Middle frontal gyrus (tissue), 1 donor: ENCODE data around the gene TCERG1L.
"Not testable (repeated sequence)": the region's sequence is repeated elsewhere in the genome, so short reads cannot be mapped to it uniquely, and the experiment has no call there.

ENCODE experiments used
- DNase-seq: peaks from one replicate; pipeline ENCODE4 v3.0.0-alpha.2; 2015; ENCODE audit warnings: low spot score; ENCODE audit errors: extremely low spot score

Gene TCERG1L

DNA sequence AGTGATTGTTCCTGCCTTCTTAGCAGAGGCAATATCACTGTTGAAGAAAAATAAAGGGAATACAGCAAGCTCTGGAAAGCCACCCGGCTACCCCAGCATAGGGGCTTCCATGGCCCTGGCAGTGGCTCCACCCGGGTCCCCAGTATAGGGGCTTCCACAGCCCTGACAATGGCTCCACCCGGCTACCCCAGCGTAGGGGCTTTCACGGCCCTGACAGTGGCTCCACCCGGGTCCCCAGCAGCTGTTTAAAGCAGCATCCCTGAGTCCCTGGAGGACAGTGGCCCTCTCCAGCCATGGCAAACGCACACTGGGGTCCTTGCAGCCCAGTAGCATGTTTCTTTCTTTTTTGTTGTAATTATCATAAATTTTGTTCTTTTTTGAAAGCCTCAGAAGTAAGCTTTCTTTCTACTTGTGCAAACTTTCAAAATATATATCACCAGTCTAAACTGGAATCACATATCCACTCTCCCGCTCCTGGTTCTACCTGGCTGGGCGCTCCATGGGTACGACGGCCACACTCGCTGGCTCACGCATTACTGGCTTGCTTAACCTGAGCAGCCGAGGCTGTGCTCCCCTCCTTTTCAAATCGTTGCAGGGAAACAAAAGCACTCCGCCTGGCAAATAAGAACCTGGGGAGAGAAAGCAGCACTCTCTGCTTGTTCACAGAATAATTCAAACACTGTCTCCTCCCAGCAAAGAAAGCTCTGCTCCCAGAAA lies 62.1 kb downstream of the TCERG1L start:
- no peak for DNase-seq

DNA sequence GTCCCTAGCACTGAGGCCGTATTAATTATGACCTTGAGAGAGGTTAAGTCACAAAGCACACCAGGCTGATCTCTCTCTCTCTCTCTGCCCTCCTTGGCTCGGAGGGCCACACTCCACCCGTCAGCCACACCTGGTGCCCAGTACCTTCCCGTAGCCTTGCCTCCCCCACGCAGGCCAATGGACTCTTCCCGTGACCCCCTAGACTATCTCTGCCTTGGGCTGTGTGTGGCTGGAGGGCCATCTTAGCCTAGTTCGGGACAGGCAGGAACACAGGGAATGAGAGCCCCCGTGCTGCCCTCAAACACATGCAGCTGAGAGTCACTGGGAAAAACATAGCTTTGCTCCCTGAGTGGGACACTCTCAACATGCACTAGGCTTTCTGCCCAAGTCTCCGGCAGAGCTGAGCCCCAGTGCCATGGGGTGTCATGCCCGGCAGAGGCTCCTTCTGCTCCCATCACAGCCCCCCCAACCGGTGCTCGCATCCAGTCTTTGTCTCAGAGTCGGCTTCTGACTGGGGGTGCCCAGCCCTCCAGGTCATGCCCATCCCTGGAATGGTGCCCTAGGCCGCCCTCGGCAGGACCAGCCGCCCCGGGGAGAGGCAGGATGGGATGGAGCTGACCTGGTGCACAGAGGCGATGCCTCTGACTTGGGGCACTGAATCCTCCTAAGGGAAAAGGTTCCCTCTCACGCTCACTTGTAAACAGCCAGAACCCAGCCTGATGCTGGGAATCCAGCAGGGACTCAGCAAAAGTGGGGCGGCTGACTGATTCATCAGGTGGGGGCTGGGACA lies 63.0 kb downstream of the TCERG1L start:
- DNase-seq = no peak

DNA sequence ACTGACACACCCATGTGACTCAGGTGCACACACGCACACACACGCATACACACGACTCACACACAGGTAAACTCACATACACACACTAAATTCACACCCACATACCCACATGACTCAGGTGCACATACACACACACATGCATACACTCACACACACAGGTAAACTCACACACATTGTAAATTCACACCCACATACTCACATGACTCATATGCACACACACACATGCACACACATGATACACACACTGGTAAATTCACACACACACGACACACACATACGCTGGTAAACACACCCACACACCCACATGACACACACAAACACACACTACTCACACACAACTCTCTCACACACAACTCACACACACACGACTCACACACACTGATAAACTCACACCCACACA lies 63.6 kb downstream of the TCERG1L start:
- DNase-seq = no peak

DNA sequence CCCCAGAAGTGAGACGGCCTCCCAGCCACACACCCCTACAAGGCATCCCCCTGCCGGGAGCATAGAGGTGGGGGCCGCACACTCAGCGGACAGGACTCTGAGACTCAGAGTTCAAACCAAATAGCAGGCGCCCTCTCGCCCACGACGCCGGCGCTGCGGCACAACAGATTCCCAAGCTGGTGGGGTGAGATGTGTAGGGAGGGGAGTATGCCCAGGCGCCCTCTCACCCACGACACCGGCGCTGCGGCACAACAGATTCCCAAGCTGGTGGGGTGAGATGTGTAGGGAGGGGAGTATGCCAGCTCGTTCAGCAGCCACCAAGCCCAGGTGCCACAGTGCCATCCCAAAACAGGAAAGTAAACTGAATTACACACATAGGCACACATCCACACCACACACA lies 64.7 kb downstream of the TCERG1L start:
- DNase-seq = no peak

DNA sequence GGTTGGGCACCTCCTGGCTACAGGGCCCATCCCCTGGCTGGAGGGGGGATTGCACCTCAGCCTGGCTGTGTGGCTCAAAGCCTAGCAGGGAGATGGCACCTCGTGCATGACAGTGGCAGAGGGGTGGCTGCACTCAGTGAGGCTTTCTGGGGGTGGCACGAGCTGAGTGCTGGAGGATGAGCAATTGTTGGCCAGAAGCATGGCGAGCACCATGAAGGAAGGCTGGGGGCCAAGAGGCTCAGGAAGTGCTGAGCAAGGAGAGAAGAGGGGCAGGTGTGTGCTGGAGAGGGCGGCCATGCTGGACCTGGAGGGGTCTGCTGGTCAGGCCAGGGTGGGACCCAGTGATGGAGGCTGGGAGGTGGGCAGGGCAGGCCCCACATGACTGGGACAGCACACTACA lies 65.4 kb downstream of the TCERG1L start:
- DNase-seq = no peak

DNA sequence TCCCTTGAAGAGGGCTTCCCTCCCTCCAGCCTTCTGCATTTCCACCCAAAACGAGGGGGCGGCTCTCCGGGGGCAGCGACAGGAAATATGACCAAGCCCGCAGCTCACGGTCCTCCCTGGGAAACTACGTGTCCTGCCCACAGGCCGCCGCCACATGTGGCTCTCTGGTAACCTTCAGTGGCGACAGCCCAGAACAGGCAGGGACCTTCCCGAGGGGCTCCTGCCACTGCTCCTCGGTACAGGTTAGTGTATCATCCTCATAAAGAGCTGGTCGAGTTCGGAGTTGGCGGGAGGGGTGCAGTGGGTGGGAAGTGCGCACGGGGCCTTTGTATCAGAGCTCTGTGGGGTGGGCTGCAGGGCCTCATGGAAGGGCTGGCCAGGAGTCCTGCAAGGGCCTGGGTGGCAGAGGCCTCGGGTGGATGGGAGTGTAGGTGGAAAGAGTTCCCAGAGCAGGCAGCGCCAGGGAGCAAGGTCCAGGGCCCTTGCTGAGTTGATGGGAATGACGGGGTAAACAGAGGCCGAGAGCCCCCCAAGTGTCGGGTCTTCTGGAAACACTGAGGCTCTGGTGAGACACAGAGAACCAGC lies 66.0 kb downstream of the TCERG1L start:
- no peak for DNase-seq

DNA sequence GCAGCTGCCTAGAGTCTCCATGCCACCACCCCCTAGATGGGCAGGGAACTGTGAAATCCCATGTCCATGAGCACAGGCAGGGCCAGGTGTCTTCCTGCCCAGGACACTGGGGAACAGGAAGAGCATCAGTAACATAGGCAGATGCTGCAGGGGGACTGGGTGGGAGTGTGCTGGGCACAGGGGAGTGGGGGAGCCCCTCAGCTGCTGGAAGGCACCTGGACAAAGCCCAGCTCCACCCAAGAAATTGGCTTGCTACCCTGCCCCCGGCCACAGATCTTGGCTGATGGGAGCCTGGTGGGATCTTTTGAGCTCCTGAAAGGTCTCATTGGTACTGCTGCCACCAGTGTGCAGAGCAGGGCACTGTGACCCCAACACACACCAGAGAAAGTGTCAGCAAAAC lies 66.7 kb downstream of the TCERG1L start:
- no peak for DNase-seq

DNA sequence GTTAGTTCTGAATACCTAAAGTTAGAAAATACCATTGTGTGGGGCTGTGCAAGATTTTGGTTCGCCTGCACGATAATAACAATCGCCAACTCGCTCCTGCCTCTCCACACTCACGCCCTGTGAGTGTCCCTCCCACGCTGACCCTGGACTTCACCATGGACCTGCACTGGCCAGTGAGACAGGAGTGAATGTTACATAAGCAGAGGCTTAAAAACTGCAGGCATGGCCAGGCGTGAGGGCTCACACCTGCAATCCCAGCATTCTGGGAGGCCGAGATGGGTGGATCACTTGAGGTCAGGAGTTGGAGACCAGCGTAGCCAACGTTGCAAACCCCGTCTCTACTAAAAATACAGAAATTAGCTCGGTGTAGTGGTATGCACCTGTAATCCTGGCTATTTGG lies 68.4 kb downstream of the TCERG1L start:
- DNase-seq = no peak

DNA sequence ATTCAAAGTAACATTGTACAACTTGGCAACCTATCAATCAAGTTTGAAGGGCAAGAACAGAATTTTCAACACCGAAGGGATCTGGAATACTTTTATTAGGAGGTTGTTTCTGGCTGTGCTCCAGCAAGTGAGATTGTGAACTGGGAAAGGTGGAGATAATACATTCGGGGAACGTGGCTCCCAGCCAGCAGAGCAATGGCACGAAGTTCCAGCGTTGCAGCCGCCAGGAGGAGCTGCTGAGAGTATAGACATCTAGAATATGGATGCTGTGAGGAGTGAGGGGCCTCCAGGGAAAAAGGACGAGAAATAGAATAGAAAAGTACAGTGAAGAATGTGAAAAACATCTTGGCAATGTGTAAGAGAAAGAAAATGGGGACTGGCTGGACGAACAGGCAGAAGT lies 69.5 kb downstream of the TCERG1L start:
- no peak for DNase-seq

DNA sequence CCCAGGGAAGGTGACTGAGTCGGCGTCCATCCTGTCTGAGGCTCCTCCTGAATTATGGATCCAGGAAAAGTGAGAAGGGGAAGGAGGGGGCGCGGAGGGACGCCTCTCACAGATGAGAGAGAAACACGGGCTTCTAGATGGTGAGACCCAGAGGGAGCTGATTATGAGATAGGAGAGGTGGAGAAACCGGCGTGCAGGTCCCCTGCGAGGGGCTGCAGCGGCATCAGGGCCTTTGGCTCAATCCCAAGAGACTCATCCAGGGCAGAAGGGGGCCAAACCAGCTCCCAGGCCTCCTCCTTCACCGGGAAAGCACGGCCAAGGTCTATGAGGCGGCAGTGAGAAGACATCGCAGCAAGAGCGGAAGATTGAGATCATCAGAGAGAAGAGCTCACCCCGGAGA lies 70.8 kb downstream of the TCERG1L start:
- DNase-seq = no peak

DNA sequence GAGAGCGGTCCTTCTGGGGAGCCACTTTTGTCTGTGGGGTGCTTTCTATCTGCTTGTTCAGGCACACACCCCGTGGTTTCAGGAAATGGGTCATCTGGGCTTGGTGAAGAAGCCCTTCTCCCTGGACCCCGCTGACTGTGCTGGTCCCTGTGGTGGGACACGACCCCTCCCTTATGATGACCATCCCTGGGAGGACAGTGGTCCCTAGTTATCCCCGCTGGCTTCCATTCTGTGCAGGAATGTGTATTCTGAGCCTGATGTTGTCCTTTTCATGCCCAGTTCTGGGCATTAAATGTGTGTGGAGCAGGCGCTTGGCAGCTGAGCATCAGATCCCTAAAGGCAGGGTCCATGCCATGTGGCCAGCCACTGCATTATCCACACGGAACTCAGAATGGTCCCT lies 71.6 kb downstream of the TCERG1L start:
- DNase-seq = no peak

DNA sequence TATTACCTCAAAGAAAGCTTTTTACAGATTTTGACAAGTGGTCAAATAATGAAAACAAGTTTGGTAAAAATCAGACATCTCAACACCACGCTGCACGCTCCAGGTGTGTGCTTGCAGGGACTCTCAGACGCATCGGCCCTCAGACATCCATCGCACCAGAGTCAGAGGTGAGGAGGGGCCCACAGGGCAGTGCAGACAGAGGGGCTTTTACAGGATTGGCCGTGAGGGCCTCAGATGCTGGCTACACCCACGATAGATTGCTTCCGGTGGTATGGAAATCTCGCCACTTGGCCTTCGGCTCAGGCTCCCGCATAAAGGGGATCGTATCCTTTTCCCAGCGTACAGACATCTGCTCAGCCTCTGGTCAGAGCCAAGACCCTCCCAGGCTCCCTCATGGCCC lies 72.1 kb downstream of the TCERG1L start:
- DNase-seq = no peak

DNA sequence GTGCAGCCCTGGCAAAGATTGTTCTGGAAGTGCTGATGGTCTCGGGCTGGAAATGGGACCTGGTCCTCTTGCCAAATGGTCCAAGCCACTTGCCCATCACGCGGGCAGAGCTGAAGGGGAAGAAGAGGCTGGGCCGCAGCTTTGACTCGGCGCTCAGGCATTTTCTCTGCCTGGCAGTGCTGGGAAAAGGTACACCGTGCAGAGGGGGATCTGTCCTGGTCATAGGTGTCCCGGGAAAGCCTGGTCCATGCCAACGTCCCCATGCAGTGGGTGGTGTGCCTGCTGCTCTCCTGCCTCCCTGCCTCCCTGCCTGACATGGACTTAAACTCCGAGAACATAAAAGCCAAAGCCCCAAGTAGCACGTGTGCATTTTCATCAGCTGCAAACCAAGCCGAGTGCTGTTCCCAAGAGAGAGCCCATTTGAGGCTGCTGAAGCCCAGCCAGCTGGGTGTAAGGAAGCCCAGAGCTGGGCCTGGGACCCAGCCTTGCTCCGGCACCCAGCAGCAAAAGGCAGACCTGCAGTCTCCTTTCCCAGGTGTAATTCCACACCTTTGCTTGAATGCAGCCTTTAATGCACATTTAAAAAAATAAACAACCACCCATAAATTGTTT lies 72.7 kb downstream of the TCERG1L start:
- no peak for DNase-seq

DNA sequence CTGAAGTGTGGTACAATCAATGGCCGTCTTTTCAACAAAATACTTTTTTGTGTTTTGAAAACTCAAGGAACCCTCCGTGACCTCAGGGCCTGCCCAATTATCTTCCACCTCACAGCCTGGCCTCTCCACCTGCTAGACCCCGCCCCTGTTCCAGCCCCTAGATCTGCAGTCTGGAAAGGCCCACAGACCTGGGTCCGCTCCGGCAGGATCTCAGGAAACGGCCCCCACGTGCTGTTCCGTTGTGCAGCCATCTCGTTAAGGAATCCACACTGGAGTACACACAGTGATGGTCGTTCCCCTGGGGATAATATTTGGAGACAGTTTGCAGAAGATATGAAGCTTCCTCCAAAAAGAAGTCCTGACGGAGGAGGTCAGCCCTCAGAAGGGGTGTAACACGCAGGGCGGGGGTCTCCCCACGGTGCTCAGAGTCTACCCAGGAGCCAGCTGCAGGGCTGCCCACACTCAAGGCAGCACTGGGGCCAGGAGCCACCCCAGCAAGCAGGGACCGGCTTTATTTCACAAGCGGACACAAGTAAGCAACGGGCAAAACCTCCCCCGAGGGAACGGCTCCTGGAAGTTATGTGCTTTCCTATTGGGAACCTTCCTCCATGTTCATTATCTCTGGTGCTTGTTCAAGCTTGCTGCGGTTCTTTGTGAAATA lies 73.4 kb downstream of the TCERG1L start:
- no peak for DNase-seq

DNA sequence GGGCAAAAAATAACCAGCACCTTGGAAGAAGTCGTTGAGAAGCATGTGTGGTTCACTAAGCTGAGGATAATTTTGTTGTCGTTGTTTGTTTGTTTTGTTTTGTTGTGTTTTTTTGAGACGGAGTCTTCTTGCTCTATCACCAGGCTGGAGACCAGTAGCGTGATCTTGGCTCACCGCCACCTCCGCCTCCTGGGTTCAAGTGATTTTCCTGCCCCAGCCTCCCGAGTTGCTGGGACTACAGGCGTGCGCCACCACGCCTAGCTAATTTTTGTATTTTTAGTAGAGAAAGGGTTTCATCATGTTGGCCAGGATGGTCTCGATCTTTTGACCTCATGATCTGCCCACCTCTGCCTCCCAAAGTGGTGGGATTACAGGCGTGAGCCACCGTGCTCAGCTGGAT lies 76.9 kb downstream of the TCERG1L start:
- DNase-seq = not testable (repeated sequence)

DNA sequence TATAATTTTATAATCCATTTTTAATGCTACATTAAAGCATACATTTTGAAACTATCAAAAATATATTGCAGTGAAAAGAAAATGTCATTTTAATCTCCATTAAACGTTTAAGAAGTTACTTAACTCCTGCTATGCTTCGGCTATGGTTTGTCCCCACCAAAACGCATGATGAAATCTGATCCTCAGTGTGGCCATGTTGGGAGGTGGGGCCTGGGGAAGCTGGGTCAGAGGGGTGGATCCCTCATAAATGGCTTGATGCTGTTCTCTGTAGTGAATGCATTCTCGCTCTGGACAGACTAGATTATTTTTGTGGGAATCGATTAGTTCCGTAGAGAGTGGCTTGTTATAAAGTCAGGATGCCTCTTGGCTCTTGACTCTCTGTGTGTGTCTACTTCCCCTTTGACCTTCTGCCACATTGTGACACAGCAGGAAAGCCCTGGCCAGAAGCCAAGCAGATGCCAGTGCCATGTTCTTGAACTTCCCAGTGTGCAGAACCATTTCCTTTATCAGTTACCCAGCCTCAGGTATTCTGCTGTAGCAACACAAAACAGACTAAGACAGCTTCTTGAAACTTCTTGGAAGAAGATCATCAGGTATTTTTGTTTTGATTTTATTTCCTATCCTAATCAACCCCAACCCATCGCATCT lies 77.8 kb downstream of the TCERG1L start:
- no peak for DNase-seq

DNA sequence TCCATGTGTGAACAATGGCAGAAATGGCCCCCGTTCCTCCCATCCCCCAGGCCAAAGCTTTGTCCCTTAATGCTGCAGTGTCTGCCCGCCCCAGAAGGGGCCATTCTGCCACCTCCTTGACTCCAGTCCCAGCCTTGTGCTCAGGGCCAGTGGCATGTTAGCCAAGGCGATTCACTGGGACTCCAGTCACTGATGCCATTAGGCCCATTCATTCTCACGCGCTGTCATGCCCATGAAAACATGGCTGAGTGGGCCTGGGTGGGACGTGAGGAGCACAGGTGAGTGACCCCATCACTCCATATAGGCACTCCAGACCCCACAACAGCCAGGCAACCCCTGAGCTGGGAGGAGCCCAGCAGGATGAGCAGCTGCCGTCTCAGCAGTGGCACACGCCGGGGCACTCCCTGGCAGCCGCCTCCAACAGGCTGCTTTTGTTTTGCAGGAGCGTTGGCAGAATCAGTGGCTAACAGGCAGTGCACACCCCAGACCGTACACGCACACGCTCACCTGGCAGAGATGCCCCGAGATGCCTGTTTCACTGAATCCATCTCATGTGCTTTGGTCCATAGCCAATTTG lies 79.5 kb downstream of the TCERG1L start:
- no peak for DNase-seq

DNA sequence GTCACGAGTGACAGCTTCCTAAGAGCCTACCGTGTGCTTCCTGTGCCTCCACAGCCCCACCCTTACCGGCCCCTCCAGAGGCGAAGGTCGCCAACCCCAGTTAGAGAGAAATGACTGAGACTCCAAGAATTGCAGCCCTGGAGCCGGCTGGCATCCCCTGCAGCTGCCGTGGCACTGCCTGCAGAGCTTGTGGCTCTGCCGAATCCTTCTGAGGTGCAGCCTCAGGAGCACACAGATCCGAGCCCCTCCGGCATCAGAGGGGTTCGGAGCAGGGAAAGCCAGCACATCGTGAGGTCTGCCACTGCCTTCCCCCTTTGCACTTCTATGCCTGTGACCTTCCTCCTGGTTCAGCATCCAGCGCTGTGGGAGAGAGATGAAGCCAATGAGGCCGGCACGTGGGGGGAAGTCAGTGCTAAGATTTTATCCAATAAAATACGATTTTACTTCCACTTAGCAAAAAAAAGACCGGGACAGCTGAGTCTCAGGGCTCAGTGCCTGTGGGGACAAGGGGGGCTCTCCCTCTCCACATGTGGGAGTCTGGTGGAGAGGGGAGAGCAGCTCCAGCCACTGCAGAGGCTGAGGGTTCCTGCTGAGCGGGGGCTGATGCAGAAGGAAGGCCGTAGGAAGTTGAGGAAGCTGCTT lies 80.1 kb downstream of the TCERG1L start:
- no peak for DNase-seq

DNA sequence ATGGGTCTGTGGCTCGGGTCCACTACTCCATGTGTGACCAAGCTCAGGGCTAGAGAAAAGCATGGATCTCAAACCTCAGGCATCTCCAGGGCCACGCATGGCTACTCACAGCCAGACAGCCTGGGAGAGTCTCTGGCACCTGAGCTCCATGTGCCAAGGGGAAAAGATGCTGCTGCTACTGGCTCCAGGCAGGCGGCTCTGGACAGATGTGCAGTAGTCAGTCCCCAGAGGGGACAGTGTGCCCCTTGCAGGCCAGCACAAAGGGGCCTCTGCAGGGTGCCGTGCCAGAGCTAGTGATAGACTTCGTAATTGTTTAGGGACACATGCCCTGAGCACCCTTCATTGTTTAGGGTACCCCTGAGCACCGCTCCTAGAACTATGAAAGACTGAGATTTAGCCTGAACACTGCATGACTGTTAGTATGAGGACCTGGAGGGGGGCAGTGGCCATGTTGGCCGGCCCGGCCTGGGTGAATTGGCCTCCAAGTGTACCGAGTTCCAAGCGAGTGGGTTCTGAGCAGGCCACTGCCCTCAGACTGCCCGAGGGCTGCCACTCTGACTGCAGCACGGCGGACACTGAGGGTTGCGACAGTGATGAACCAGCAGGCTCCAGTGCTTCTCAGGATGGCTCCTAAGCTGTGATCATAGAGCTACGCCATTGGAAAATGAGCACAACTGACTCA lies 80.7 kb downstream of the TCERG1L start:
- no peak for DNase-seq

DNA sequence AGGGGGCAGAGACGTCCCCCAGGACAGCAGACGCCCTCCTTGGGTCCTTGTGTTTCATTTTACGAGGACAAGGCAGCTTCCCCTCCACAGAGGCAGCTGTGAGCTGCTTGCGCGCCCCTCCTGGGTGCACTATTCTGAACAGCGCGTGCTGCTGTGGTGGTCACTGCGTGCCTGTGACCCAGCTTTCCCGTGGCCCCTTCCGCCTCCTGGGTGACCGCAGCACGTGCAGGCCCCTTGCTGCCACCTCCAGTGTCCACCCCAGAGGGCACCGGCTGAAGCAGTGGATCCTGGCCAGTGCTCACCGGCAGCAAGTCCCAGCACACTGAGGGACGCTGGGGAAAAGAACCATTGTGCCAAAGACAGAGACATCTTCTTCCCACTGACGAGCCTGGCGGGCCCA lies 81.4 kb downstream of the TCERG1L start:
- no peak for DNase-seq
